SU-DHL-6 (cell line): ENCODE data around the gene NACA2.
"Not testable (repeated sequence)": the region's sequence is repeated elsewhere in the genome, so short reads cannot be mapped to it uniquely, and the experiment has no call there.

Source experiments
- EZH2phosphoT487 ChIP-seq: fragments of 200-600 bp; sonication (generic), shearing (Covaris generic); conservative IDR thresholded peaks from 2 replicates; pipeline ENCODE4 v1.6.1; 2018; ENCODE audit warnings: mild to moderate bottlenecking, antibody characterized with exemption, low read length, moderate library complexity, mixed read lengths
- TF ChIP-seq, protein P1 (sequence below): fragments of 200-600 bp; sonication (generic); IDR thresholded peaks from one replicate; pipeline ENCODE4 v1.5.1; 2017; ENCODE audit warnings: antibody characterized with exemption, mild to moderate bottlenecking, low read length, moderate library complexity; ENCODE audit not compliant: insufficient read depth, poor library complexity, severe bottlenecking

DNA sequence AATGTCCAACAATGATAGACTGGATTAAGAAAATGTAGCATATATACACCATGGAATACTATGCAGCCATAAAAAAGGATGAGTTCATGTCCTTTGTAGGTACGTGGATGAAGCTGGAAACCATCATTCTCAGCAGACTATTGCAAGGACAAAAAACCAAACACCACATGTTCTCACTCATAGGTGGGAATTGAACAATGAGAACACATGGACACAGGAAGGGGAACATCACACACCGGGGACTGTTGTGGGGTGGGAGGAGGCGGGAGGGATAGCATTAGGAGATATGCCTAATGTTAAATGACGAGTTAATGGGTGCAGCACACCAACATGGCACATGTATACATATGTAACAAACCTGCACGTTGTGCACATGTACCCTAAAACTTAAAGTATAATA lies 24.6 kb downstream of the NACA2 start:
- TF ChIP-seq, protein P1, sequence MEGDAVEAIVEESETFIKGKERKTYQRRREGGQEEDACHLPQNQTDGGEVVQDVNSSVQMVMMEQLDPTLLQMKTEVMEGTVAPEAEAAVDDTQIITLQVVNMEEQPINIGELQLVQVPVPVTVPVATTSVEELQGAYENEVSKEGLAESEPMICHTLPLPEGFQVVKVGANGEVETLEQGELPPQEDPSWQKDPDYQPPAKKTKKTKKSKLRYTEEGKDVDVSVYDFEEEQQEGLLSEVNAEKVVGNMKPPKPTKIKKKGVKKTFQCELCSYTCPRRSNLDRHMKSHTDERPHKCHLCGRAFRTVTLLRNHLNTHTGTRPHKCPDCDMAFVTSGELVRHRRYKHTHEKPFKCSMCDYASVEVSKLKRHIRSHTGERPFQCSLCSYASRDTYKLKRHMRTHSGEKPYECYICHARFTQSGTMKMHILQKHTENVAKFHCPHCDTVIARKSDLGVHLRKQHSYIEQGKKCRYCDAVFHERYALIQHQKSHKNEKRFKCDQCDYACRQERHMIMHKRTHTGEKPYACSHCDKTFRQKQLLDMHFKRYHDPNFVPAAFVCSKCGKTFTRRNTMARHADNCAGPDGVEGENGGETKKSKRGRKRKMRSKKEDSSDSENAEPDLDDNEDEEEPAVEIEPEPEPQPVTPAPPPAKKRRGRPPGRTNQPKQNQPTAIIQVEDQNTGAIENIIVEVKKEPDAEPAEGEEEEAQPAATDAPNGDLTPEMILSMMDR, result not testable (repeated sequence)
- not testable (repeated sequence) for TF ChIP-seq EZH2phosphoT487
